ENCODE results near the gene ASAP2.

DNA sequence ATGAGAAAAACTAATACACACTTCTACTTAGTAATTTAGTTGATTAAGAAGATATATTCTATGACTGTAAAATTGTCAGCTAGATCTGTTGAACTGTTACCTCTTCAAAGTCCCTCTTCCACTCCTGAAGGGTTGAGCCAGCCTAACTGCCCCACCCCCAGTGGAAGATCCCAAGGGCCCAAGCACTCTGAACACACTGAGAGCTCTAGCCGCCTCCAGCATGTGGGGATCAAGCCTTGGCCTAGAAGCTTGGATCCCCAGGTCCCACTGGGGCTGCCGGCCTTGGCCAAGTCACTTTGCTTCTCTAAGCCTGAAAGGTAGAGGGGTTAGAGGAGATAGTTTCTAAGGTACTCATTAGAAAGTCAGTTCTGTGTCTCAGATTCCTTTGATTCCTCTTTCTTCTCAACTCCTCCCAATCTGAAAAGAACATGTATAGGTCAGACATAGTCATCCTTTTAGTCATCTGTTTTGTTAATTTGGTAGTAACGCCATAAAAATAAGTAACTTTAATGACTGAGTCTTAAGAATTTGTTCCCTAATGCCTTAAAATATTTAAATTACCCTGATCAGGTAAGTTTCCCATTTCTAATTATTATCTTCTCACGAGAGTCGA lies 222.5 kb downstream of the ASAP2 start:
- no peak for TF ChIP-seq CTCF (conservative IDR thresholded peaks at IDR 0.05)
- no peak for TF ChIP-seq EZH2 (IDR thresholded peaks at IDR 0.05; ENCODE audit: low read depth)

All from PC-9 (cell line).